WTC11 (cell line): Measurements from ENCODE around the gene TMEM179B.

ENCODE experiments used
- ATF1 ChIP-seq: sonication (generic); formaldehyde crosslinking; IDR thresholded peaks from 2 replicates; pipeline ENCODE4 v1.8.1; 2023; ENCODE audit warnings: mild to moderate bottlenecking, moderate library complexity, missing genetic modification reagents
- CREM ChIP-seq: sonication (generic); formaldehyde crosslinking; IDR thresholded peaks from 2 replicates; pipeline ENCODE4 v1.8.1; 2022; ENCODE audit warnings: mild to moderate bottlenecking, missing genetic modification reagents, moderate library complexity
- FOXJ3 ChIP-seq: sonication (generic); formaldehyde crosslinking; IDR thresholded peaks from 2 replicates; pipeline ENCODE4 v1.9.0; 2021; ENCODE audit warnings: missing genetic modification reagents, mild to moderate bottlenecking, borderline replicate concordance
- NFE2L1 ChIP-seq: sonication (generic); formaldehyde crosslinking; IDR thresholded peaks from 2 replicates; pipeline ENCODE4 v1.8.1; 2023; ENCODE audit warnings: missing genetic modification reagents
- NFYB ChIP-seq: sonication (generic); formaldehyde crosslinking; conservative IDR thresholded peaks from 2 replicates; pipeline ENCODE4 v1.8.0; 2022; ENCODE audit warnings: low read depth, missing genetic modification reagents
- NR1H2 ChIP-seq: sonication (generic); formaldehyde crosslinking; IDR thresholded peaks from 2 replicates; pipeline ENCODE4 v1.9.0; 2021; ENCODE audit warnings: mild to moderate bottlenecking, moderate library complexity, missing genetic modification reagents
- SMAD3 ChIP-seq: sonication (generic); formaldehyde crosslinking; IDR thresholded peaks from 2 replicates; pipeline ENCODE4 v1.8.0; 2022; ENCODE audit warnings: missing genetic modification reagents, mild to moderate bottlenecking, borderline replicate concordance
- ZNF138 ChIP-seq: sonication (generic); formaldehyde crosslinking; conservative IDR thresholded peaks from 2 replicates; pipeline ENCODE4 v1.8.1; 2022; ENCODE audit warnings: mild to moderate bottlenecking, moderate library complexity, missing genetic modification reagents
- ZNF263 ChIP-seq: sonication (generic); formaldehyde crosslinking; IDR thresholded peaks from 2 replicates; pipeline ENCODE4 v1.8.1; 2022; ENCODE audit warnings: low read depth, mild to moderate bottlenecking, moderate library complexity, missing genetic modification reagents
- TF ChIP-seq, protein P1 (sequence below): fragments of 200-600 bp; IDR thresholded peaks from 2 replicates; pipeline ENCODE4 v1.8.0; 2022; ENCODE audit warnings: antibody characterized with exemption
- TF ChIP-seq, protein P2 (sequence below): sonication (generic); formaldehyde crosslinking; IDR thresholded peaks from 2 replicates; pipeline ENCODE4 v1.8.1; 2023; ENCODE audit warnings: mild to moderate bottlenecking, missing genetic modification reagents, borderline replicate concordance
- TF ChIP-seq, protein P3 (sequence below): sonication (generic); formaldehyde crosslinking; IDR thresholded peaks from 2 replicates; pipeline ENCODE4 v1.8.0; 2023; ENCODE audit warnings: missing genetic modification reagents, mild to moderate bottlenecking, borderline replicate concordance
- TF ChIP-seq, protein P4 (sequence below): sonication (generic); formaldehyde crosslinking; IDR thresholded peaks from 2 replicates; pipeline ENCODE4 v1.8.0; 2022; ENCODE audit warnings: mild to moderate bottlenecking, missing genetic modification reagents
- TF ChIP-seq, protein P5 (sequence below): sonication (generic); formaldehyde crosslinking; IDR thresholded peaks from 2 replicates; pipeline ENCODE4 v1.8.1; 2023; ENCODE audit warnings: mild to moderate bottlenecking, missing genetic modification reagents, moderate library complexity

DNA sequence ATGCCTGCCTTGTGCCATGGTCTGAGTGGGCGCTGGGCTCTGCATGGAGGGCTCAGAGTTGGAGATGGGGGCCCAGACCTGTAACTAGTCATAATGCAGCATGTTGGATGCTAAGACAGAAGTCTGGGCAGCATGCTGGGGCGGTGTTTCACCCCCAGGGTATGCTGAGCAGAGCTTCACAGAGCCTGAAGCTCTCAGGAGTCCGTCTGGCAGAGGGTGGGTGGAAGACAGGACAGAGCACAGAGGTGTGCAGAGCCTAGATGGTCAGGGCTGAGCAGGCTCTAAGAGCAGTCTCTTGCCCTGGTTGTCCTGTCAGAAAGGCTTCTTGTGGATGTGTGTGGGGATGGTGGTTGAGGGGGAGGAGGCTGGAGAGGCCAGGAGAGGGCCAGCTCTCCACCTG is 8.8 kb upstream of the TMEM179B start:
- TF ChIP-seq NR1H2 (no peak), ZNF138 (no peak), CREM (CRISPR knock-in tag) (no peak), NFE2L1 (no peak), ZNF263 (CRISPR knock-in tag) (no peak), ATF1 (CRISPR knock-in tag) (no peak), SMAD3 (CRISPR knock-in tag) (no peak), FOXJ3 (CRISPR knock-in tag) (no peak), NFYB (no peak)
- TF ChIP-seq, protein P1, sequence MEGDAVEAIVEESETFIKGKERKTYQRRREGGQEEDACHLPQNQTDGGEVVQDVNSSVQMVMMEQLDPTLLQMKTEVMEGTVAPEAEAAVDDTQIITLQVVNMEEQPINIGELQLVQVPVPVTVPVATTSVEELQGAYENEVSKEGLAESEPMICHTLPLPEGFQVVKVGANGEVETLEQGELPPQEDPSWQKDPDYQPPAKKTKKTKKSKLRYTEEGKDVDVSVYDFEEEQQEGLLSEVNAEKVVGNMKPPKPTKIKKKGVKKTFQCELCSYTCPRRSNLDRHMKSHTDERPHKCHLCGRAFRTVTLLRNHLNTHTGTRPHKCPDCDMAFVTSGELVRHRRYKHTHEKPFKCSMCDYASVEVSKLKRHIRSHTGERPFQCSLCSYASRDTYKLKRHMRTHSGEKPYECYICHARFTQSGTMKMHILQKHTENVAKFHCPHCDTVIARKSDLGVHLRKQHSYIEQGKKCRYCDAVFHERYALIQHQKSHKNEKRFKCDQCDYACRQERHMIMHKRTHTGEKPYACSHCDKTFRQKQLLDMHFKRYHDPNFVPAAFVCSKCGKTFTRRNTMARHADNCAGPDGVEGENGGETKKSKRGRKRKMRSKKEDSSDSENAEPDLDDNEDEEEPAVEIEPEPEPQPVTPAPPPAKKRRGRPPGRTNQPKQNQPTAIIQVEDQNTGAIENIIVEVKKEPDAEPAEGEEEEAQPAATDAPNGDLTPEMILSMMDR: no peak
- TF ChIP-seq, protein P2, sequence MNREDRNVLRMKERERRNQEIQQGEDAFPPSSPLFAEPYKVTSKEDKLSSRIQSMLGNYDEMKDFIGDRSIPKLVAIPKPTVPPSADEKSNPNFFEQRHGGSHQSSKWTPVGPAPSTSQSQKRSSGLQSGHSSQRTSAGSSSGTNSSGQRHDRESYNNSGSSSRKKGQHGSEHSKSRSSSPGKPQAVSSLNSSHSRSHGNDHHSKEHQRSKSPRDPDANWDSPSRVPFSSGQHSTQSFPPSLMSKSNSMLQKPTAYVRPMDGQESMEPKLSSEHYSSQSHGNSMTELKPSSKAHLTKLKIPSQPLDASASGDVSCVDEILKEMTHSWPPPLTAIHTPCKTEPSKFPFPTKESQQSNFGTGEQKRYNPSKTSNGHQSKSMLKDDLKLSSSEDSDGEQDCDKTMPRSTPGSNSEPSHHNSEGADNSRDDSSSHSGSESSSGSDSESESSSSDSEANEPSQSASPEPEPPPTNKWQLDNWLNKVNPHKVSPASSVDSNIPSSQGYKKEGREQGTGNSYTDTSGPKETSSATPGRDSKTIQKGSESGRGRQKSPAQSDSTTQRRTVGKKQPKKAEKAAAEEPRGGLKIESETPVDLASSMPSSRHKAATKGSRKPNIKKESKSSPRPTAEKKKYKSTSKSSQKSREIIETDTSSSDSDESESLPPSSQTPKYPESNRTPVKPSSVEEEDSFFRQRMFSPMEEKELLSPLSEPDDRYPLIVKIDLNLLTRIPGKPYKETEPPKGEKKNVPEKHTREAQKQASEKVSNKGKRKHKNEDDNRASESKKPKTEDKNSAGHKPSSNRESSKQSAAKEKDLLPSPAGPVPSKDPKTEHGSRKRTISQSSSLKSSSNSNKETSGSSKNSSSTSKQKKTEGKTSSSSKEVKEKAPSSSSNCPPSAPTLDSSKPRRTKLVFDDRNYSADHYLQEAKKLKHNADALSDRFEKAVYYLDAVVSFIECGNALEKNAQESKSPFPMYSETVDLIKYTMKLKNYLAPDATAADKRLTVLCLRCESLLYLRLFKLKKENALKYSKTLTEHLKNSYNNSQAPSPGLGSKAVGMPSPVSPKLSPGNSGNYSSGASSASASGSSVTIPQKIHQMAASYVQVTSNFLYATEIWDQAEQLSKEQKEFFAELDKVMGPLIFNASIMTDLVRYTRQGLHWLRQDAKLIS: no peak
- TF ChIP-seq, protein P3, sequence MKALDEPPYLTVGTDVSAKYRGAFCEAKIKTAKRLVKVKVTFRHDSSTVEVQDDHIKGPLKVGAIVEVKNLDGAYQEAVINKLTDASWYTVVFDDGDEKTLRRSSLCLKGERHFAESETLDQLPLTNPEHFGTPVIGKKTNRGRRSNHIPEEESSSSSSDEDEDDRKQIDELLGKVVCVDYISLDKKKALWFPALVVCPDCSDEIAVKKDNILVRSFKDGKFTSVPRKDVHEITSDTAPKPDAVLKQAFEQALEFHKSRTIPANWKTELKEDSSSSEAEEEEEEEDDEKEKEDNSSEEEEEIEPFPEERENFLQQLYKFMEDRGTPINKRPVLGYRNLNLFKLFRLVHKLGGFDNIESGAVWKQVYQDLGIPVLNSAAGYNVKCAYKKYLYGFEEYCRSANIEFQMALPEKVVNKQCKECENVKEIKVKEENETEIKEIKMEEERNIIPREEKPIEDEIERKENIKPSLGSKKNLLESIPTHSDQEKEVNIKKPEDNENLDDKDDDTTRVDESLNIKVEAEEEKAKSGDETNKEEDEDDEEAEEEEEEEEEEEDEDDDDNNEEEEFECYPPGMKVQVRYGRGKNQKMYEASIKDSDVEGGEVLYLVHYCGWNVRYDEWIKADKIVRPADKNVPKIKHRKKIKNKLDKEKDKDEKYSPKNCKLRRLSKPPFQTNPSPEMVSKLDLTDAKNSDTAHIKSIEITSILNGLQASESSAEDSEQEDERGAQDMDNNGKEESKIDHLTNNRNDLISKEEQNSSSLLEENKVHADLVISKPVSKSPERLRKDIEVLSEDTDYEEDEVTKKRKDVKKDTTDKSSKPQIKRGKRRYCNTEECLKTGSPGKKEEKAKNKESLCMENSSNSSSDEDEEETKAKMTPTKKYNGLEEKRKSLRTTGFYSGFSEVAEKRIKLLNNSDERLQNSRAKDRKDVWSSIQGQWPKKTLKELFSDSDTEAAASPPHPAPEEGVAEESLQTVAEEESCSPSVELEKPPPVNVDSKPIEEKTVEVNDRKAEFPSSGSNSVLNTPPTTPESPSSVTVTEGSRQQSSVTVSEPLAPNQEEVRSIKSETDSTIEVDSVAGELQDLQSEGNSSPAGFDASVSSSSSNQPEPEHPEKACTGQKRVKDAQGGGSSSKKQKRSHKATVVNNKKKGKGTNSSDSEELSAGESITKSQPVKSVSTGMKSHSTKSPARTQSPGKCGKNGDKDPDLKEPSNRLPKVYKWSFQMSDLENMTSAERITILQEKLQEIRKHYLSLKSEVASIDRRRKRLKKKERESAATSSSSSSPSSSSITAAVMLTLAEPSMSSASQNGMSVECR (CRISPR knock-in tag): no peak
- TF ChIP-seq, protein P4, sequence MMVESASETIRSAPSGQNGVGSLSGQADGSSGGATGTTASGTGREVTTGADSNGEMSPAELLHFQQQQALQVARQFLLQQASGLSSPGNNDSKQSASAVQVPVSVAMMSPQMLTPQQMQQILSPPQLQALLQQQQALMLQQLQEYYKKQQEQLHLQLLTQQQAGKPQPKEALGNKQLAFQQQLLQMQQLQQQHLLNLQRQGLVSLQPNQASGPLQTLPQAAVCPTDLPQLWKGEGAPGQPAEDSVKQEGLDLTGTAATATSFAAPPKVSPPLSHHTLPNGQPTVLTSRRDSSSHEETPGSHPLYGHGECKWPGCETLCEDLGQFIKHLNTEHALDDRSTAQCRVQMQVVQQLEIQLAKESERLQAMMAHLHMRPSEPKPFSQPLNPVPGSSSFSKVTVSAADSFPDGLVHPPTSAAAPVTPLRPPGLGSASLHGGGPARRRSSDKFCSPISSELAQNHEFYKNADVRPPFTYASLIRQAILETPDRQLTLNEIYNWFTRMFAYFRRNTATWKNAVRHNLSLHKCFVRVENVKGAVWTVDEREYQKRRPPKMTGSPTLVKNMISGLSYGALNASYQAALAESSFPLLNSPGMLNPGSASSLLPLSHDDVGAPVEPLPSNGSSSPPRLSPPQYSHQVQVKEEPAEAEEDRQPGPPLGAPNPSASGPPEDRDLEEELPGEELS (CRISPR knock-in tag): no peak
- TF ChIP-seq, protein P5, sequence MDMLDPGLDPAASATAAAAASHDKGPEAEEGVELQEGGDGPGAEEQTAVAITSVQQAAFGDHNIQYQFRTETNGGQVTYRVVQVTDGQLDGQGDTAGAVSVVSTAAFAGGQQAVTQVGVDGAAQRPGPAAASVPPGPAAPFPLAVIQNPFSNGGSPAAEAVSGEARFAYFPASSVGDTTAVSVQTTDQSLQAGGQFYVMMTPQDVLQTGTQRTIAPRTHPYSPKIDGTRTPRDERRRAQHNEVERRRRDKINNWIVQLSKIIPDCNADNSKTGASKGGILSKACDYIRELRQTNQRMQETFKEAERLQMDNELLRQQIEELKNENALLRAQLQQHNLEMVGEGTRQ (CRISPR knock-in tag): no peak
